H1 (cell line): ENCODE data around the gene IQCE. TPM values are rescaled to one million over a fixed set of nuclear protein-coding genes. Genes with fewer than 3 reads are reported as not detected.

ENCODE experiments used
- CHD7 ChIP-seq: fragments of 300-600 bp; sonication (generic); IDR thresholded peaks from 2 replicates; pipeline ENCODE4 v1.7.1; 2012; ENCODE audit warnings: low read length, moderate library complexity, mild to moderate bottlenecking, inconsistent platforms; ENCODE audit not compliant: insufficient replicate concordance
- EGR1 ChIP-seq: IDR thresholded peaks from 2 replicates; pipeline ENCODE4 v1.6.1; 2011; ENCODE audit warnings: low read depth, low read length, borderline replicate concordance
- JUND ChIP-seq: IDR thresholded peaks from 2 replicates; pipeline ENCODE4 v1.6.1; 2011; ENCODE audit warnings: mild to moderate bottlenecking, improper control_type of control experiment, low read length
- MAFK ChIP-seq: IDR thresholded peaks from 2 replicates; pipeline ENCODE4 v1.6.1; 2012; ENCODE audit warnings: low read depth, mild to moderate bottlenecking, improper control_type of control experiment, low read length
- TAF1 ChIP-seq: IDR thresholded peaks from 2 replicates; pipeline ENCODE4 v1.6.1; 2011; ENCODE audit warnings: mild to moderate bottlenecking, low read depth, low read length
- polyA plus RNA-seq, 7 experiments: library from polyadenylated mRNA; depleted of rRNA in 3 of 7; stranded (reverse) in 5 of 7; unstranded in 2 of 7; fragments of >200 nt in 5 of 7; fragments of 200-250 nt in 2 of 7; gene quantifications; 1 replicate in 5 of 7; 2 replicates in 1 of 7; 4 replicates in 1 of 7; pipeline versions ENCODE4 v1.2.1 to v1.2.3, GENCODE V29; 2011 to 2013; ENCODE audit warnings: missing spikeins in 2 of 7, mixed read lengths in 2 of 7
- total RNA-seq: library from RNA; stranded (reverse); fragmentation: NEBNext Ultra II Directional; extraction: Animal tissue kit (Norgen Biotek cat#: 25700); gene quantifications from 2 replicates; pipeline ENCODE4 v1.2.1, GENCODE V29; 2021

Gene IQCE
- total and polyA plus RNA-seq, 2 of the 8 experiments (the other 6 are each of a cell fraction or from before 2014, with no cell fraction given), result 2.2 to 4.9 TPM

- no peak for TF ChIP-seq MAFK
- TF ChIP-seq EGR1, result no peak
- no peak for TF ChIP-seq JUND
- no peak for TF ChIP-seq CHD7
- TF ChIP-seq TAF1, result no peak
Observed at GRCh38 chr7:2566348-2566889, 7.6 kb downstream of the IQCE start (continued).
